Liver (tissue), 9 donors: ENCODE data around the gene LIFR. TPM values are rescaled to one million over a fixed set of nuclear protein-coding genes. Genes with fewer than 3 reads are reported as not detected.
A peak's percentile ranks its signal among the peaks of the same experiment; 100 is the strongest.

Experiments used
- DNase-seq: peaks from one replicate; pipeline ENCODE4 v3.0.0-alpha.2; 2017; ENCODE audit warnings: low spot score
- H3K27ac ChIP-seq, 2 donors: one replicate each; pipeline ENCODE4 v1.7.0; 2013; ENCODE audit warnings: inconsistent platforms in 2 of 2, low read length in 2 of 2, control low read depth in 1 of 2, low read depth in 1 of 2, mild to moderate bottlenecking in 1 of 2
- H3K27me3 ChIP-seq, 4 donors: one replicate each; pipeline versions ENCODE4 v1.6.1 to v1.7.0; 2013; ENCODE audit warnings: low read length in 3 of 4, inconsistent platforms in 1 of 4, mild to moderate bottlenecking in 1 of 4, moderate library complexity in 1 of 4; ENCODE audit not compliant: control insufficient read depth in 4 of 4, insufficient read depth in 4 of 4
- H3K36me3 ChIP-seq, 4 donors: one replicate each; pipeline versions ENCODE4 v1.6.1 to v1.7.0; 2013; ENCODE audit warnings: low read length in 3 of 4, mild to moderate bottlenecking in 3 of 4, low read depth in 1 of 4, moderate library complexity in 1 of 4; ENCODE audit not compliant: control insufficient read depth in 4 of 4, insufficient read depth in 3 of 4
- H3K4me1 ChIP-seq, 4 donors: one replicate each; pipeline versions ENCODE4 v1.6.1 to v1.7.0; 2013; ENCODE audit warnings: low read length in 3 of 4, mild to moderate bottlenecking in 3 of 4, moderate library complexity in 1 of 4; ENCODE audit not compliant: control insufficient read depth in 4 of 4, insufficient read depth in 4 of 4
- H3K4me3 ChIP-seq, 3 donors: one replicate each; pipeline versions ENCODE4 v1.6.1 to v1.7.0; 2013; ENCODE audit warnings: low read length in 3 of 3, control low read depth in 1 of 3, low read depth in 1 of 3, mild to moderate bottlenecking in 1 of 3
- H3K9ac ChIP-seq, 2 donors: one replicate each; pipeline ENCODE4 v1.7.0; 2013; ENCODE audit warnings: low read length in 2 of 2, mild to moderate bottlenecking in 2 of 2, moderate library complexity in 2 of 2, control low read depth in 1 of 2, low read depth in 1 of 2
- H3K9me3 ChIP-seq, 4 donors: one replicate each; pipeline versions ENCODE4 v1.6.1 to v1.7.0; 2013; ENCODE audit warnings: low read length in 3 of 4; ENCODE audit not compliant: control insufficient read depth in 4 of 4
- EGR1 ChIP-seq, 2 donors: IDR thresholded peaks; 2 replicates each; pipeline ENCODE4 v1.6.1; 2016 to 2018; ENCODE audit warnings: antibody characterized with exemption in 2 of 2, low read depth in 2 of 2
- FOXA1 ChIP-seq: IDR thresholded peaks from 2 replicates; pipeline ENCODE4 v1.6.1; 2016; ENCODE audit warnings: antibody characterized with exemption
- FOXA2 ChIP-seq: IDR thresholded peaks from 2 replicates; pipeline ENCODE4 v1.6.1; 2016; ENCODE audit warnings: antibody characterized with exemption
- GABPA ChIP-seq, 2 donors: IDR thresholded peaks in 1 of 2; conservative IDR thresholded peaks in 1 of 2; 2 replicates each; pipeline ENCODE4 v1.6.1; 2016; ENCODE audit warnings: antibody characterized with exemption in 2 of 2, mild to moderate bottlenecking in 1 of 2, moderate library complexity in 1 of 2
- HNF4G ChIP-seq: IDR thresholded peaks from 2 replicates; pipeline ENCODE4 v1.6.1; 2016; ENCODE audit warnings: antibody characterized with exemption
- JUND ChIP-seq, 2 donors: IDR thresholded peaks; 2 replicates each; pipeline ENCODE4 v1.6.1; 2016; ENCODE audit warnings: antibody characterized with exemption in 2 of 2
- NR2F2 ChIP-seq: IDR thresholded peaks from 2 replicates; pipeline ENCODE4 v1.6.1; 2016; ENCODE audit warnings: antibody characterized with exemption
- RAD21 ChIP-seq, 2 donors: IDR thresholded peaks; 2 replicates each; pipeline ENCODE4 v1.6.1; 2016; ENCODE audit warnings: antibody characterized with exemption in 2 of 2, mild to moderate bottlenecking in 2 of 2
- RXRA ChIP-seq, 2 donors: IDR thresholded peaks; 2 replicates each; pipeline ENCODE4 v1.6.1; 2017 to 2018; ENCODE audit warnings: antibody characterized with exemption in 2 of 2, mild to moderate bottlenecking in 1 of 2
- SP1 ChIP-seq: IDR thresholded peaks from 2 replicates; pipeline ENCODE4 v1.6.1; 2018; ENCODE audit warnings: antibody characterized with exemption, mild to moderate bottlenecking
- TAF1 ChIP-seq: conservative IDR thresholded peaks from 2 replicates; pipeline ENCODE4 v1.6.1; 2016; ENCODE audit warnings: antibody characterized with exemption, mild to moderate bottlenecking
- YY1 ChIP-seq: IDR thresholded peaks from 2 replicates; pipeline ENCODE4 v1.6.1; 2016; ENCODE audit warnings: antibody characterized with exemption, mild to moderate bottlenecking
- WGBS: extraction: QIAGEN DNeasy Blood & Tissue Kit; methylation state at CpG from one replicate; pipeline ENCODE4 v1.1.7; 2013; 5-methylcytosine and 5-hydroxymethylcytosine counted together
- polyA plus RNA-seq, 2 donors: library from polyadenylated mRNA; stranded (reverse) in 1 of 2; unstranded in 1 of 2; fragments of 200-250 nt in 1 of 2; fragments of >200 nt in 1 of 2; fragmentation: Nextera tagmentation in 1 of 2; extraction: Ambion mirVana in 1 of 2; gene quantifications; one replicate each; pipeline versions ENCODE4 v1.2.1 to v1.2.3, GENCODE V29; 2013 to 2015
- total RNA-seq, 2 donors: library from RNA; depleted of rRNA; stranded (reverse); fragments of >200 nt; gene quantifications; one replicate each; pipeline ENCODE4 v1.2.3, GENCODE V29; 2014
- TF ChIP-seq, protein P1 (sequence below): fragments of 150-350 bp; IDR thresholded peaks from 2 replicates; pipeline ENCODE4 v1.5.1; 2017; ENCODE audit warnings: improper control_type of control experiment, low read depth, low read length; ENCODE audit not compliant: missing input control
- TF ChIP-seq, protein P2 (sequence below): IDR thresholded peaks from 2 replicates; pipeline ENCODE4 v1.6.1; 2016; ENCODE audit warnings: antibody characterized with exemption, mild to moderate bottlenecking
- TF ChIP-seq, protein P3 (sequence below): IDR thresholded peaks from 2 replicates; pipeline ENCODE4 v1.6.1; 2016; ENCODE audit warnings: antibody characterized with exemption
- donor health status: healthy.
- donor health status: healthy.
- donor health status: healthy.
- donor health status: healthy.
- donor health status: healthy.

The LIFR gene
- total and polyA plus RNA-seq, 4 donors = 10.5 to 79.7 (median 32.8) TPM

DNA sequence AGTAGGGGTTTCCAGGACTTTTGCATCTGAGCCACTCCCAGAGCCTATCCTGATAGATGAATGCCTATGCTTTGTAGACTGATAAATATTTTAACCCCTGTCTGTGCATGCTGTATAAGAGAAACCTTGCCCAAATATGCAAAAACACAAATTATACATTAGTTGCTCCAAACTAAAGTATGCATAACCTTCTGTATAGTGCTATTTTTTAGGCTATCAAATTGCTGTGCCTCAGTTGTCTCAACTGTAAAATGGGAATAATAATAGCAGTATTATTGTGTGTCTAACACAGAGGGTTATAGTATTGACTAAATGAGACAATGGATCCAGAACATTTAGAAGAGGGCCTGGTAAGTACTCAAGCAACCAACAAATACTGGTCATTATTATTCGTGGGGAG lies 117.7 kb downstream of the LIFR start:
- 89% methylated on average over 1 of the region's 1 CpG for WGBS
- no peak for DNase-seq
- Histone ChIP-seq H3K27ac (no peak overlapping the region), H3K4me1 (peaks cover 0 to 2% (median 0%) of the 10 kb centered on the region in 4 donors), H3K9ac (no peak overlapping the region), H3K9me3 (no peaks in the 10 kb centered on the region), H3K36me3 (no peaks in the 10 kb centered on the region), H3K27me3 (peaks cover 0 to 4% (median 1%) of the 10 kb centered on the region in 4 donors), H3K4me3 (no peak overlapping the region)
- TF ChIP-seq RXRA (IDR thresholded peaks at IDR 0.05) (no peak), EGR1 (IDR thresholded peaks at IDR 0.05; ENCODE audit: low read depth in 2 of 2) (no peak)

DNA sequence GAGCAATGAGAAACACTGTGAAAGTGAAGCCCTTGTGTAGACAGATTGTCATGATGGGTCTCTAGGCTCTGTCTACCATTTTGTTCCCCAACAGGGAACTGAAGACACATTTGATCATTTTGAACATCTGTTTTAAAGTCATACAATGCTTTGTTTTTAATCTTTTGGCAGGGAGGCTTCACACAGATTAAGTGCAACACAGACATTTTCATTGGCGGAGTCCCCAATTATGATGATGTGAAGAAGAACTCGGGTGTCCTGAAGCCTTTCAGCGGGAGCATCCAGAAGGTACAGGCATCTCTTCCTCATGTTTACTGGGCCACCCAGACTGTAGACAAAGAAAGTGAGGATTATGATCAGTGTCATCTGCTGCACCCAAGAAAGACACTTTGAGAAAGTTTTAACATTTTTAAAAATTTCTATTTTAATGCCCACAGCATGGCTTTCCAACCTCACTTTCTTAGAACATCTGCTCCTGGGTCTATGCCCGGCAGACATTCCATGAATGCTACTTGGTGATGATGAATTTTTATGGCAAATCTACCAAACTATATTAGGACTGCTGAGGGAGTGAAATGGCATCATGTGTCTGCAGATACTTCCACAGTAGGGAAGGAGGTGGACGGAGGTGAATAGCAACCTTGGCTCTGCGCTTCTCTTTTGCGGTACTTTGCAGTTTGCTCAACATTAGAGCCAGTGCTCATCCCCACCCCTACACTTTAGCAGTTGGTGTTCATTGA lies 121.3 kb downstream of the LIFR start:
- TF ChIP-seq YY1 (no peak), SP1 (no peak), JUND (IDR thresholded peaks at IDR 0.05) (no peak), NR2F2 (no peak), RXRA (IDR thresholded peaks at IDR 0.05) (no peak), RAD21 (IDR thresholded peaks at IDR 0.05) (no peak), FOXA2 (no peak)
- TF ChIP-seq, protein P1, sequence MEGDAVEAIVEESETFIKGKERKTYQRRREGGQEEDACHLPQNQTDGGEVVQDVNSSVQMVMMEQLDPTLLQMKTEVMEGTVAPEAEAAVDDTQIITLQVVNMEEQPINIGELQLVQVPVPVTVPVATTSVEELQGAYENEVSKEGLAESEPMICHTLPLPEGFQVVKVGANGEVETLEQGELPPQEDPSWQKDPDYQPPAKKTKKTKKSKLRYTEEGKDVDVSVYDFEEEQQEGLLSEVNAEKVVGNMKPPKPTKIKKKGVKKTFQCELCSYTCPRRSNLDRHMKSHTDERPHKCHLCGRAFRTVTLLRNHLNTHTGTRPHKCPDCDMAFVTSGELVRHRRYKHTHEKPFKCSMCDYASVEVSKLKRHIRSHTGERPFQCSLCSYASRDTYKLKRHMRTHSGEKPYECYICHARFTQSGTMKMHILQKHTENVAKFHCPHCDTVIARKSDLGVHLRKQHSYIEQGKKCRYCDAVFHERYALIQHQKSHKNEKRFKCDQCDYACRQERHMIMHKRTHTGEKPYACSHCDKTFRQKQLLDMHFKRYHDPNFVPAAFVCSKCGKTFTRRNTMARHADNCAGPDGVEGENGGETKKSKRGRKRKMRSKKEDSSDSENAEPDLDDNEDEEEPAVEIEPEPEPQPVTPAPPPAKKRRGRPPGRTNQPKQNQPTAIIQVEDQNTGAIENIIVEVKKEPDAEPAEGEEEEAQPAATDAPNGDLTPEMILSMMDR = no peak
- TF ChIP-seq, protein P2, sequence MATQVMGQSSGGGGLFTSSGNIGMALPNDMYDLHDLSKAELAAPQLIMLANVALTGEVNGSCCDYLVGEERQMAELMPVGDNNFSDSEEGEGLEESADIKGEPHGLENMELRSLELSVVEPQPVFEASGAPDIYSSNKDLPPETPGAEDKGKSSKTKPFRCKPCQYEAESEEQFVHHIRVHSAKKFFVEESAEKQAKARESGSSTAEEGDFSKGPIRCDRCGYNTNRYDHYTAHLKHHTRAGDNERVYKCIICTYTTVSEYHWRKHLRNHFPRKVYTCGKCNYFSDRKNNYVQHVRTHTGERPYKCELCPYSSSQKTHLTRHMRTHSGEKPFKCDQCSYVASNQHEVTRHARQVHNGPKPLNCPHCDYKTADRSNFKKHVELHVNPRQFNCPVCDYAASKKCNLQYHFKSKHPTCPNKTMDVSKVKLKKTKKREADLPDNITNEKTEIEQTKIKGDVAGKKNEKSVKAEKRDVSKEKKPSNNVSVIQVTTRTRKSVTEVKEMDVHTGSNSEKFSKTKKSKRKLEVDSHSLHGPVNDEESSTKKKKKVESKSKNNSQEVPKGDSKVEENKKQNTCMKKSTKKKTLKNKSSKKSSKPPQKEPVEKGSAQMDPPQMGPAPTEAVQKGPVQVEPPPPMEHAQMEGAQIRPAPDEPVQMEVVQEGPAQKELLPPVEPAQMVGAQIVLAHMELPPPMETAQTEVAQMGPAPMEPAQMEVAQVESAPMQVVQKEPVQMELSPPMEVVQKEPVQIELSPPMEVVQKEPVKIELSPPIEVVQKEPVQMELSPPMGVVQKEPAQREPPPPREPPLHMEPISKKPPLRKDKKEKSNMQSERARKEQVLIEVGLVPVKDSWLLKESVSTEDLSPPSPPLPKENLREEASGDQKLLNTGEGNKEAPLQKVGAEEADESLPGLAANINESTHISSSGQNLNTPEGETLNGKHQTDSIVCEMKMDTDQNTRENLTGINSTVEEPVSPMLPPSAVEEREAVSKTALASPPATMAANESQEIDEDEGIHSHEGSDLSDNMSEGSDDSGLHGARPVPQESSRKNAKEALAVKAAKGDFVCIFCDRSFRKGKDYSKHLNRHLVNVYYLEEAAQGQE = no peak
- Histone ChIP-seq H3K4me3 (no peak overlapping the region), H3K36me3 (no peaks in the 10 kb centered on the region), H3K27me3 (peaks cover 0 to 4% (median 1%) of the 10 kb centered on the region in 4 donors), H3K9me3 (no peaks in the 10 kb centered on the region), H3K27ac (no peak overlapping the region), H3K4me1 (no peaks in the 10 kb centered on the region), H3K9ac (no peak overlapping the region)
- no peak for DNase-seq
- 95% methylated on average over 7 of the region's 7 CpGs for WGBS

DNA sequence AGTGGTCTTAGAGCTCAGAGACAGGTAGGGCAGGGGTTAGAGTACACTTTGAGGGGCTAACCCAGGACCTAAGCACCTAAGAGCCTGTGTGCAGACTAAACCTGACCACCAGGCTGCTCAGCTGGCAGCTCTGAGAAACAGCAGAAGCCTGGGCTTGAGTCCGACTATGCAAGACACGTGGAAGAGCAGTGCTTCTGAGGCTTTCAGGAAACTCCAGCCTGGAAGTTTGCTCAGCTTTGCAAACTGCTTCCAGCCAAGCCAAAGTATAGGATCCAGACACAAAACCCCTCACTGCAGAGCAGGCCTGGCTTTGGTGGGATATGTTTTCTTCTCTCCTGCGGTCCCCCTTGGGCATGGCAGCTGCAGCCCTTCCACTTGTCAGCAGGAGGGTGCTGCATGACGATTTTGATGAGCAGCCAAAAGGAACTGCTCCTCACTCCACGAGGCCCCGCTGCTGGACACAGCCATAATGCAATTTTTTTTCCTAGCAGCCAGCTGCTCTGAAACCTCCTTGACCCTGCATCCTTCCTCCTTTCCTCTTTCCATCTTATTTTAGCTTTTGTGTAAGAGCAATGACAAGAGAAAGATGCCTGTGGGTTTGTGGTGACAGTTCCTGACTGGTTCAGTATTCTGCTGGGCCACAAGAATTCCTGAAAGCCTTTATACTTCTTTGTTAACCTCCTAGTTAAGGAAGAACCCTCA lies 123.1 kb downstream of the LIFR start:
- H3K4me3 ChIP-seq = no peak overlapping the region
- no peak overlapping the region for H3K9ac ChIP-seq
- H3K36me3 ChIP-seq = no peaks in the 10 kb centered on the region
- DNase-seq = peak; percentile 38
- WGBS = 62% methylated on average over 6 of the region's 6 CpGs
- H3K9me3 ChIP-seq = no peaks in the 10 kb centered on the region
- H3K4me1 ChIP-seq = no peaks in the 10 kb centered on the region
- peaks cover 0 to 4% (median 1%) of the 10 kb centered on the region in 4 donors for H3K27me3 ChIP-seq
- H3K27ac ChIP-seq = no peak overlapping the region
- TF ChIP-seq, protein P3, sequence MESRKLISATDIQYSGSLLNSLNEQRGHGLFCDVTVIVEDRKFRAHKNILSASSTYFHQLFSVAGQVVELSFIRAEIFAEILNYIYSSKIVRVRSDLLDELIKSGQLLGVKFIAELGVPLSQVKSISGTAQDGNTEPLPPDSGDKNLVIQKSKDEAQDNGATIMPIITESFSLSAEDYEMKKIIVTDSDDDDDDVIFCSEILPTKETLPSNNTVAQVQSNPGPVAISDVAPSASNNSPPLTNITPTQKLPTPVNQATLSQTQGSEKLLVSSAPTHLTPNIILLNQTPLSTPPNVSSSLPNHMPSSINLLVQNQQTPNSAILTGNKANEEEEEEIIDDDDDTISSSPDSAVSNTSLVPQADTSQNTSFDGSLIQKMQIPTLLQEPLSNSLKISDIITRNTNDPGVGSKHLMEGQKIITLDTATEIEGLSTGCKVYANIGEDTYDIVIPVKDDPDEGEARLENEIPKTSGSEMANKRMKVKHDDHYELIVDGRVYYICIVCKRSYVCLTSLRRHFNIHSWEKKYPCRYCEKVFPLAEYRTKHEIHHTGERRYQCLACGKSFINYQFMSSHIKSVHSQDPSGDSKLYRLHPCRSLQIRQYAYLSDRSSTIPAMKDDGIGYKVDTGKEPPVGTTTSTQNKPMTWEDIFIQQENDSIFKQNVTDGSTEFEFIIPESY = no peak
- TF ChIP-seq EGR1 (IDR thresholded peaks at IDR 0.05; ENCODE audit: low read depth in 2 of 2) (no peak), GABPA (IDR thresholded peaks at IDR 0.05 in 1 of 2, conservative IDR thresholded peaks at IDR 0.05 in 1 of 2) (no peak), TAF1 (no peak), RXRA (IDR thresholded peaks at IDR 0.05) (no peak), FOXA1 (no peak), HNF4G (no peak)
- TF ChIP-seq, protein P2 = no peak
